ENCODE data around the gene ZNF324.
"Not testable (repeated sequence)": the region's sequence is repeated elsewhere in the genome, so short reads cannot be mapped to it uniquely, and the experiment has no call there.

The ZNF324 gene

DNA sequence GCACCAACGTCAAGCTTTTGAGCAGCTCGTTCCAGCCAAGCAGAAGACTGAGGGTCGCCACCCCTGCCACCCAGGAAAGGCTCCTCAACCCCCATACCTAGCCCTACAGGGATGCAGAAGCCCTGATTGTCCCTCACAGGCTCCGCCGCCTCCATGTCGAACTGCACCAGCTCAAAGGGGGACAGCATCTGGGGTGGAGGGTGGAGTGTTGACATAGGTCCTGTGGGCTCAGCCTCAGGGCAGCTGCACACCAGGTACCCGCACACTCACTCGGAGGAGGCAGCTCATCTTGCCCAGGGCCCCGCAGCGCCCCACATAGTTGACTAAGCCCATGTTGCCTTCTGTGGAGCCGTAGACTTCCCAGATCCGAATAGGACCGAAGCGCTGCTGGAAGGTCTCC is 33.4 kb downstream of the ZNF324 start:
- DNase-seq (ENCODE audit: low read depth), result no peak

DNA sequence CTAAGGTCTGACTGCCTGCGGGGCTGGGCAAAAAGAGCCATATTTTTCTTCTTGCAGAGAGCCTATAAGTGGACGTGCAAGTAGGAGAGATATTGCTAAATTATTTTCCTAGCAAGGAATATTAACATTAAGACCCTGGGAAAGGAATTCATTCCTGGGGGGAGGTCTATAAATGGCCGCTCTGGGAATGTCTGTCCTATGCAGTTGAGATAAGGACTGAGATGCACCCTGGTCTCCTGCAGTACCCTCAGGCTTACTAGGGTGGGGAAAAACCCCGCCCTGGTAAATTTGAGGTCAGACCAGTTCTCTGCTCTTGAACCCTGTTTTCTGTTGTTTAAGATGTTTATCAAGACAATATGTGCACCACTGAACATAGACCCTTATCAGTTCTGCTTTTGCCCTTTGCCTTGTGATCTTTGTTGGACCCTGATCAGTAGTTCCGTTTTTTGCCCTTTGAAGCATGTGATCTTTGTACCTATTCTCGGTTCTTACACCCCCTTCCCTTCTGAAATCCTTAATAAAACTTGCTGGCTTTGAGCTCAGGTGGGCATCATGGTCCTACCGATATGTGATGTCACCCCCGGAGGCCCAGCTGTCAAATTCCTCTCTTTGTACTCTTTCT is 40.8 kb downstream of the ZNF324 start:
- DNase-seq (ENCODE audit: low read depth), result not testable (repeated sequence)

DNA sequence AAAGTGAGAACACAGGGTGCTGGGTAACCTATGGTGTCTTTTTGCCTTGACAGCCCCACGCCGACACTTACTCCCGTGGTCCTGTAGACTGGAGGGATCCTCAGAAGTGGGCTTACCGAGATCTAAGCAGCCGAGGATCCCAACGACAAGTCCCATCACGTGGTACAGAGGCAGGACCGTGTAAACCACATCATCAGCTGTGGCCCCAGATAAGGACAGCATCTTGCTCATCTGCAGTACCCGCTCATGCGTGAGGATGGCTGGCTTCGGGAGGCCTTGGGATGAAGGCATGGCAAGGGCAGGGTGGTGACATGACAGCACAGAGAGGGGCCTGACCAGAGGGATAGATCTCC is 42.8 kb downstream of the ZNF324 start:
- no peak for DNase-seq (ENCODE audit: low read depth)

DNA sequence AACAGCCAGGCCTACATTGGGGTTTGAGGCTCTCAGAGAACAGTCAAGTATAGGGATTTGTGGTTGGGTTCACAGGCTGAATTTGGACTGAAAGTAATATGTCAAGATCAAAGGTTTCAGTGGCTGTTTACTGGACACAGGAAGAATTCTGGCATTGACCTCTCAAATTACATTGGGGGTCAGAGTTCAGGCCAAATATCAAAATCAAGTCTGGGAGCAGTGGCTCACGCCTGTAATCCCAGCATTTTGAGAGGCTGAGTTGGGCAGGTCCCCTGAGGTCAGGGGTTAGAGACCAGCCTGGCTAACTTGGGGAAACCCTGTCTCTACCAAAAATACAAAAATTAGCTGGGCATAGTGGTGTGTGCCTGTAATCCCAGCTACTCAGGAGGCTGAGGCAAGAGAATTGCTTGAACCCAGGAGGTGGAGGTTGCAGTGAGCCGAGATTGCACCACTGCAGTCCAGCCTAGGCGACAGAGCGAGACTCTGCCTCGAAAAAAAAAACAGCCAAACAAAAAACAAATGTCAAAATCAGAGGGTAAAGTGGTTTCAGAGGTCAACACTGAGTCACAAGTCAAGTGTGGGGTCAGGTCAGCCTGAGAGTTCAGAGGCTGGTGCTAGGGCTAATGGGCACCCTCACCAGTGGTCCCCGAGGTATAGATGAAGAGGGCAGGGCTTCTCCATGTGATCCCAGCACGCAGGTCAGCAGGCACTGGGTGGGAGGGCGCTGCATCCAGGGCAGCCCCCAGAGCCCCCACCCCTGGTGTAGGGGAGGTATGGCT is 43.4 kb downstream of the ZNF324 start:
- DNase-seq (ENCODE audit: low read depth), result no peak

DNA sequence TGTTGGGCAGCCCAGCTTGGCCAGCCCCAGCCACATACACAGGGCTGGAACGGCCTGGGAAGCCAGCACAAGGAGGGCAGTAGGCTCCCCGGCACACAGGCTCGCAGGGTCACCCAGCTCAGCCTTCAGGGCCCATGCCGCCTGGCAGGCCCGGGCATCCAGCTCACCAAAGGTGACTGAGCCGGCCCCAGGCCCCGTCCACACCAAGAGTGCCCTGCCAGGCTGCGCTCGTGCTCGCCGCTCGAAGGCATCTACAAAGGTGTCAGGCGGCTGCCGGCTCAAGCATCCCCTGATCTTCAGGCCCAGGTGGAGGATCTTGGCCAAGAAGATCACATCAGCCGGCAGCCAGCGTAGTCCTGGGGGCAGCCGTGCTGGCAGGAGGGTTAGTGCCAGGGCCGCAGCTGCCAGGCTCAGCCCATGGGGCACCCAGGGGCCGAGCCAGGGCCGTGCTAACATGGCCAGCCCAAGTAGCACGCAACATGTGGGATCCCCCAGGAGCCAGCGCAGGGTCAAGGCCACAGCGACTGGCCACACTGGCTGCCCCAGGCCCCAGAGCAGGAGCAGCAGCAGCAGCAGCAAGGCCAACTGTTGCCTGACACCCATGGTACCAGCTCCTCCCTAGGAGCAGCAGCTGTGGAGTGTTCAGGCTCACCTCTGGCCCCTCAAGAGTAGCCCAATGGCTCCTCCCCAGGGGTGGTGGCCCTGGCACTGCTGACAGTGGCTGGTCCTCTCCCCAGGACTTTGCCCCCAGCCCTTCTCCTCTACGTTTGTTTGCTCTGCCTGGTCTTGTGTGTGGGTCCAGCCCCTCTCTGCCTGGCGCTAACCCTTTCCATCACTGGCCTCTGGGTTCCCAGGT is 44.7 kb downstream of the ZNF324 start, which contains the start of gene SLC27A5:
Gene SLC27A5, minus strand, starts transcription at position 640 of the 856 bp plus-strand sequence. Its CDS starts 37 bp downstream, at position 603.
- DNase-seq (ENCODE audit: low read depth), result no peak

DNA sequence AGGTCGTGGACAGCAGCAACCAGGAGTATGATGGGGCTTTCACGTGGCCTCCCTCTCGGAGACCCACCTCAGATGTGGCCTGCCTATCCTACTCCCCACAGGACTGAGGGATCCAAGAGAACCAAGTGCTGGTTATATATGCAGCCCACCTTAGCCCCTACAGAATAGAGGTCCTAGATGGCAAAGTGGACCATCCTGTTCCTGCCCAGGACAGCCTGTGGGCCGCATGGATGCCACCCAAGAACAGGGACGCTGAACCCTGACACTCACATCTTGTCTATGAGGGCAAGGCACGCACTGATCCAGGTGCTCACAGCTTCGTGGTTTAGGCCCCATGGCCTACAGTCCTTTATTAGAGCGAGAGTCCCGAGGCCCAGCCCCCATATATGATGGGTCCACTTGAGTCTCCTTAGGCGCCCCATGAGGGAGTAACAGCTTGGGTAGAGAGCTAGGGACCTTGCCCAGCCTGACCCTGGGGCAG is 46.4 kb downstream of the ZNF324 start:
- DNase-seq (ENCODE audit: low read depth), result no peak

DNA sequence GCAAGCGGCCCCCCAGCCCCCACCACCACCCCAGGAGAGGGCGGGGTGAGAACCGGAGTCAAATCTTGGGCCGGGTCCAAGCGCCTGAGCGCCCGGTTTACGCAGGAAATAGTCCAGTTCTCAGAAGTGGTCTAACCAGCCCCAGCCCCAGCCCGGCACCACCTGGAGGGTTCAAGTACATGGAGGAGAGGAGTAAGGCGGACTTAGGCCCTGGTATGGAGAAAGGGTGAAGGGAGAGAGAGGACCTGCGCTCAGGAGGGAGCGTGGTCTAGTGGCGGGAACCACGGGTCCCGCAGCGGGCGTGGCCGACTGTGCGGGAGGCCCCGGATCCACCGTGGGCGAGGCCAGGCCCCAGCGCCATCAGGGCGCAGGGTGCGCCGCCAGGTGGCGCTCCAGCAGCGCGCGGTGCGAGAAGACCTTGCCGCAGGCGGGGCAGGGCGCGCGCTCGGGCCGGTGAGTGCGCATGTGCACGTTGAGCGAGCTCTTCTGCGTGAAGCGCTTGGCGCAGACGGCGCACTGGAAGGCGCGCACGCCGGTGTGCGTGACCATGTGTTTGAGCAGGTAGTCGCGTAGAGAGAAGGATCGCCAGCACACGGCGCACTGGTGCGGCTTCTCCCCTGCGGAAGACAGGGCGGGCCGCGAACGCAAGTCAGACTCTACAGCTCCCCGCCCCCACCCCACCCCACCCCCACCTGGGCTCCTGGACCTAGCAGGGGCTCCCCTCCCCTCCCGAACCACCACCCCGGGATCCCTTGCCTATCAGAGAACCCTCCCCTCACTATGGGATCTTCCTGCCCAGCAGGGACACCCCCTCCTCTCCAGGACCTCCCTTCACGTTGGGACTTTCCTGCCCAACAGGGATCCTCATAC is 47.0 kb downstream of the ZNF324 start:
- peak; percentile 81 for DNase-seq (ENCODE audit: low read depth)

DNA sequence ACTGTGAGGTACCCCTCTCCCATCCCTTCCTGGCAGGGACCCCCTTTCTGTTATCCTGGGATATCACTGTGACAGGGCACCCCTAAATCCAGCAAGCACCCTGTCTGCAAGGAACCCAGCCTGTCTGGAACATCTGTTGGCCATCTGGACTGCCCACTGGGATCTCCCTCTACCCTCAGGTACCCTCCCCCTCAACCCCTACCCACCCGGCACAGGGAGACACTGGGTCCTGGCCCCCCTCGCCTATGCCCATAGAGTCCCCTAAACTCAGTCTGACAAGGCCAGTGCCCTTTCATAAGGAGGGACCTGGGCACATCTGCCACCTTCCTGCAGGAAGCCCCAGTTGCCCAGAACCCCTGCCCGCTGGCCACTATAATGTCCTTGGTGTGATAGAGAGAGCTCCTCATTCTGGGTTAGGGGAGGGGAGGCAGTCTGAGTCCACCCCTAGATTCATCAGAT is 47.7 kb downstream of the ZNF324 start:
- no peak for DNase-seq (ENCODE audit: low read depth)

DNA sequence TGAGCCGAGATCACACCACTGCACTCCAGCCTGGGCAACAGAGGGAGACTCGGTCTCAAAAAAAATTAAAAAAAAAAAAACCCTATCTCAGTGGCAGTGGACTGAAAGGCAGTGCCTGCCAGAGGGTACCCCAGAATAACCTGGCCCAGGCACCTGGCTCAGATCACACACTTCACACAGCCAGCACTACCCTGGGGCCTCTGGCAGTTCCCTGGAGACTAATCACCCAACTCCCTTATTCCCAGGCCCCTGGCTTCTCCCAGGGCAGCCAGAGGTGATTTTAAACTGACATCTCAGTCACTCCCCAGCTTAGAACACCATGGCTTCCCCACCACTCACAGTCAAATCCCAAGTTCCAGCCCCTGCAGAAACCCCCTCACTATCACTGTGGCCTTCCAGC is 48.4 kb downstream of the ZNF324 start:
- DNase-seq (ENCODE audit: low read depth), result no peak

DNA sequence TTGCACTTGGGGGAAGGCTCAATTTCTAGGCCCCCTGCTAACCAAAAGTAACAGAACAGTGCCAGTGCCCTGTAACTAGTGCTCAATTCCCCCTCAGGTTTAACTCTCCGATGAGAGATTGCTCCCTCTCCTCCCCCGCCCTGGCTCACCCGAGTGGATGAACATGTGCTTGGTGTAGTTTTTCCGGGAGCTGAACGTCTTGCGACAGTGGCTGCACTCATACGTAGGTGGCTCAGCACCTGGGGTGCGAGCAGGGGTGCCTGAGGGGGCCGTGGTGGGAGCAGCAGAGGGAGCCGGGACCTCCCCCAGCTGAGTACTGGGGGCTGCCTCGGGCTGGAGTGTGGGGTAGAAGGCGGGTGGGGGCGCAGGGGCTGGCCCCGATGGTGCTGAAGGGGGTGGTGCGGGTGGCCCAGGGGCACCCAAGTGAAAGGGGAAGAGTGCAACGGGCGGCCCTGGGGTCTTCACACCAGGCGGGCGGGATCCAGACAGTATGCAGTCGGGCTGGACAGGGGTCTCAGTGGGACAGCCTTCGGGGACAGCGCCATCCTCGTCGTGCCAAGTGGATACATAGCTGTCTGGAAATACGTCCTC is 49.5 kb downstream of the ZNF324 start:
- no peak for DNase-seq (ENCODE audit: low read depth)

DNA sequence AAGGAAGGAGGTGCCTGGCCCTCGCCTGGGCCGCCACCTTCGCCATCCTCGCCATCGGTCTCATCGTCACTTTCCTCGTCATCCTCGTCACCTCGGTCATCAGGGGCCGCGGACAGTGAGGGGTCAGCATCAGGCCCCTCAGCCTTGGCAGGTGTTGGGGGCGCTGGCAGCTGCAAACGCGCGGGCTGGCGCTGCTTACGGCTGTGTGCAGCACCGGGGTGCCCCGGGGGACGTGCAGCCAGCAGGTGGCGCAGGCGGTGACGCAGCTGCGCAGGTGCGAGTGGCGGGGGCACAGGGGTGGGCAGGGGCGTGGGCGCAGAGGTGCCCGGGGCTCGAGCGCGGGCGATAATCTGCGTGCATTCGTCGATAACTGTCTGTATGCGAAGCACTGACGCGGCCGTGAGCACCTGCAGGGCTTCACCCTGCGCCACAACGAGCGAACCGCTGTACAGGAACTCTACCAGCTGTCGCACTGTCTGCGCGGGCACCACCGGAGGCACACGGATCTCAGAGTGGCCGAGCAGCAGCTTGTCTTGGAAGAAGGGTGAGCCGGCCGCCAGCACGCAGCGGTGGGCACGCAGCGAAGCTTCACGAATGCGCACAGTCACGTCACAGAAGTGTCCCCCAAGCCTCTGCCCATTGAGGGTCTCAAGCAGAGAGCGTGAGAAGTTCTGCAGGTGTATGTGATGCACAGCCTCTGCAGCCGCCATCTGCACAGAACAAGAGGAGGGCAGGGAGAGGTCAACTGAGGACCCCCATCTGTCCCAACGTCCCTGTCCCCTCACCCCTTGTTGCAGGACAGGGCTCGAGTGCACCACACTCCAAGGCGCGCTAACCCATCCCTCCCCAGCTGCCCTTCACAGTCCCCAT is 50.3 kb downstream of the ZNF324 start:
- DNase-seq (ENCODE audit: low read depth), result no peak

DNA sequence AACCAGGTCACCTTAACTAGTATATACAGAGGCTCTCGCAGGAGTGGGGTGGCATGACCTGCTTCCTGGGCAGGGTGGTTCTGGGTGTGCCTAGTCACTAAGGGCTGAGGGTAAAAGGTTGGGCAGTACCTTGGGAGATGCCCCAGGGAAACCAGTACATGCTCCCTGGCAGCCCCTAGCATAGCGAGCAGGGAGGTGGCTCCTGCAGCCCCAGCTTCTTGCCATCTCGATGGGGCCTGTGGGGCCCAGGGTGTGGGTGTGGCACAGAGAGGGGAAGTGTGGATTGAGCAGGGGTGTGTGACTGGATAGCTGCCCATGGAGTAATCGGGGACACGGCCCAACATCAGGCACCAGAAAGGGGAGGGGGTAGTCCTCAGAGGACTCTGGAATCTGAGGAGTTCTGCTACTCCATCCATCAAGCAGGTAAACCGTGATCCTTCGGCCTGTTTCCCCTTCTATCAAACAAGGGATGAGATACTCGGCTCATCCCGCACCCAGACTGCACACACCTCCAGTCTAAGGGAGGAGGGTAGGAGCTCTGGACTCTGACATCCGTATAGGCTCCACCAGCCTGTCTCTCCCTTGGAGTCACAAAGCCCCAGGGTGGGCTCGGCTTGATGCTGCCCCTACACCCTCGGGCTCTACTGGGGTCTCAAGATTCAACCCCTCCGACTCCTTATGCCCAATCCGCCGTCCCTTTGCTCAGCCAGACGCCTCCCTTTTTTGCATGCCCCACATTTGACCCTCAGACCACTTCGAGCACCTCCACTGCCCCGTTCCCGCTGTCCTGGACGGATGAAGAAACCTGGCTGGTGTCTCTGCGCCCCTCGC is 51.6 kb downstream of the ZNF324 start:
- DNase-seq (ENCODE audit: low read depth), result peak; percentile 5

DNA sequence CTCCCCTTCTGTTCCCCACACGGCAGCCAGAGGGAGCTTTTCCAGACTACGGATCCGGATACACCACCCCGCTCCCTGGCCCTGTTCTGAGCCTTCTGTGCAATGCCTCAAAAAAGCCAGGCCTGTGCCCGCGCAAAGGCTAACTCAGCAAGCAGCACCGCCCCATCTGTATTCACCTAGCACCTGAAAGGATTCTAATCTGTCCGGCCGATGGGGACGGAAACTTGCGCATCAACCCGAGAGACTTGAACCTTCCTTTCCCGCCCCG is 52.1 kb downstream of the ZNF324 start:
- peak; percentile 79 for DNase-seq (ENCODE audit: low read depth)

DNA sequence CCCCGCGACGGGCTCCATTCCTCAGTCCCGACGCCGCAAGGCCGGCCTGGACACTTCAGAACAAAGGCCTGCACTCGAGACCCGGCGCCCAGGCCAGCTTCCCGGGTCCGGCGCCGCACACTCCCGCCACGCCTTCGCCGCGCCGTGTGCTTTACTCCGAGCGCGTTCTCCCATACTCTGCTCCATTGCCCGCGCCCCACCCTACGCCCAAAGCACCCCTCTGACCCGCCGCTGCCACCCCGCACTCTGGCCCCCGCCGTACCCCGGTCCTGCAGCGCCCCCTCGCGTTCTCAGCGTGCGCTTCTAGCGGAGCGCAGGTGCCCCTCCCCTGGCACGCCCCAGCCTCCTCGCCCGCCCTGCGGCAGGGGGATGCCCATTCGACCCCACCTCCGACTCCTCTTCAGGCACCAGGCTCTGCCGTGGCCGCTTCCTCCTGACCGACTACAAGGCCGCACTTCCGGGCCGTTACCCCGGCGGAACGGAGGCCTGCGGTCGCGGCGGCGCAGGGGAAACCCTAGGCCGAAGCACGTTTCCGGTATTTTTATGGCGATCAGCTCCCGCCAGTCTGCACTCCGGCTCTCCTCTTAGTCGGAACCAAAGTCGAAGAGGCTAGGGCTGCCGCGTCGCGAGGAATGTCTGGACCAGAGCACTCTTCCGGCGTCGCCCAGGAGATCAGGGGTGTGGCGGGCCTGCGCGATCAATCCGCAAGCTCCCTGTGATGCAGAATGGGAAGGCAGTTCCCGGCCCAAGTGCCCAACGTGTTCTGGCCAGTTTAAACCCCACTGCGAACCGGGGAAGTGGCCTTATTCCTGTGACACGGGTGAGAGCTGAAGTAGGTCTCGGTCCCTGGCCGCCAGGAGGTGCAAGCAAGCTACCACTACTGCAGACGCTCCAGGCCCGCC is 52.7 kb downstream of the ZNF324 start, which contains the start of gene ZBTB45:
Gene ZBTB45, minus strand, starts transcription at position 456 of the 902 bp plus-strand sequence. CDS start 2,137 bp downstream, outside the sequence.
- peak; percentile 94 for DNase-seq (ENCODE audit: low read depth)

DNA sequence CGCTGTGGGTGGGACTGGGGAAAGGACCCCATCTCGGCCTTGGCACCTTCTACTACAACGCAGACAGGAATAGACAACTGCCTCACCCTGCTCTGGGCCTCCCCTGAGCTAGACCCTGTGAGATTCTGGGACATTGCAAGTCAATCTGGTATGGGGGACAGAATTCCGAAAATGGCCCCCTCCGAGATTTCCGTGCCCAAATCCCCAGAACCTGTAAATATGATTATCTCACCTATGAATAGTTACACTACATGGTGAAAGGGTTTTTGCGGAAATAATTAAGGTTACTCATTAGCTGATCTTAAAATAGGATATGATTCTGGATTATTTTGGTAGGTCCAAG is 53.3 kb downstream of the ZNF324 start:
- no peak for DNase-seq (ENCODE audit: low read depth)

DNA sequence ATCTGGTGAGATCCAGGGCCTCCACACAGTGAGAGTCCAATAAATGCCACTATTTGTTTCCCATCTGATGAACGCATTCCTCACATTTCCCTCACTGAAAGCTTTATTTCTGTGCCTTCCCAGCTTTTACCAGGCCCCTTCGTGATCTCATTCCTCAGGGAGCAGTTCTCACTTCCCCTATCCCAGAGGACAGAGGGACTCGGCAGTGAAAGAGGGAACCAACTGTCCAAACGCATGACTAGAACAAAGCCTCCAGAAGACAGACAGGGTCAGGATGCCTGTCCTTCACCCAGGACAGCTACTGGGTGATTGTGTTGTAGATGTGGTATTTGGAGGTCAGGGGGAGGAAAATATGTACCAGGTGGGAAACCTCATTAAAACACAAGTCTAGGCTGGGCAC is 54.8 kb downstream of the ZNF324 start:
- no peak for DNase-seq (ENCODE audit: low read depth)

DNA sequence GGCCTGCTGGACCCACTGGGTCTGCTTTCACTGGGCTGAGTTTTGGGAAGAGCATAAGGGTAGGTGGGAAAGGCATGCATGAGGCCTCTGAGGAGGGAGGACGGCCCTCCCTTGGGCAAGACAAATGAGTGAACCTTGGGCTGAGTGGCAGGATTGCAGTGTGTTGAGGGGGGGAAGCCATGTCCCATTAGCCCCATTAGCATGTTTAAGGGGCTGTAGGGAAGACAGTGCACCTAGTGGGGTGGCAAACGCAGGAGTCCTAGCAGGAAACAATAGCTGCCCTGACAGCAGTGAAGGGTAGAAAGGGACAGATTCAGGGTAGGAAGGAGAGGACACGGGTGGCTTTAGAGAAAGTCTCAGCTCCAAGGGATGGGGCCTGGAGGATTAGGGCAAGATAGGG is 55.8 kb downstream of the ZNF324 start:
- no peak for DNase-seq (ENCODE audit: low read depth)
